Left cardiac atrium (tissue), 4 donors: ENCODE measurements around the gene TECPR1. TPM values are rescaled to one million over a fixed set of nuclear protein-coding genes. Genes with fewer than 3 reads are reported as not detected.

ENCODE experiments used
- ATAC-seq, 2 donors: fragments of 200-7000 bp; cut with Tn5 transposase; one replicate each; pipeline ENCODE4 v1.9.1; 2020; ENCODE audit warnings: mild to moderate bottlenecking in 2 of 2, moderate library complexity in 2 of 2
- DNase-seq: peaks from one replicate; pipeline ENCODE4 v3.0.0-alpha.2; 2020
- intact Hi-C, 2 donors: fragments of 100-400 bp; cut with DNase I; formaldehyde crosslinking; loops; one replicate each; pipeline versions ENCODE4 v1.14.1 to v1.15.1; 2022 to 2023
- total RNA-seq, 2 donors: library from RNA; stranded (reverse); fragmentation: NEBNext Ultra II Directional; extraction: Animal tissue kit (Norgen Biotek cat#: 25700); gene quantifications; one replicate each; pipeline ENCODE4 v1.2.1, GENCODE V29; 2021
- donor health status: DM: no; HTN: yes; CAD: no.
- donor health status: DM: no; HTN: yes; CAD: no; lungs with severe emphysema.
- donor health status: DM: yes; HTN: yes; CAD: no.
- donor health status: Dilated cardiomyopathy.

TECPR1 gene
- total RNA-seq, 2 donors from 2014 or later = 20.9 to 23.4 TPM

DNA sequence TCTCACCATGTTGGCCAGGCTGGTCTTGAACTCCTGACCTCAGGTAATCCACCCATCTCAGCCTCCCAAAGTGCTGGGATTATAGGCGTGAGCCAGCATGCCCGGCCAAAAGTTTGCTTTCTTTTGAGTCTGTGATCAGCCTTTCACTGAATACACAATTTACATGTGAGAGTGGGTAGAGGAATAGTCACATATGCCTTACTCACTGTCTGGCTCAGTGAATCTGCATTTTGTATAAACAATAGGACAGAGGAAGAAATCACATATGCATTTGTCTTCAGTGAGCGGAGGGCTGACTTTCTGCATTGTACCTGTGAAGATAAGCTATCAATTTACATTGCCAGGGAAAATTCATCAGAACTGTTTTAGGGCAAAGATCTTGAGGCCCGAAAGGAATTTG is 2.5 kb upstream of the TECPR1 start:
- intact Hi-C loops = loop anchor here in 1 of 2 donors (5.0 kb wide), 1 partner anchor 33 kb away; no protein-coding TSS in a partner anchor
- ATAC-seq = no peak
- DNase-seq = no peak

DNA sequence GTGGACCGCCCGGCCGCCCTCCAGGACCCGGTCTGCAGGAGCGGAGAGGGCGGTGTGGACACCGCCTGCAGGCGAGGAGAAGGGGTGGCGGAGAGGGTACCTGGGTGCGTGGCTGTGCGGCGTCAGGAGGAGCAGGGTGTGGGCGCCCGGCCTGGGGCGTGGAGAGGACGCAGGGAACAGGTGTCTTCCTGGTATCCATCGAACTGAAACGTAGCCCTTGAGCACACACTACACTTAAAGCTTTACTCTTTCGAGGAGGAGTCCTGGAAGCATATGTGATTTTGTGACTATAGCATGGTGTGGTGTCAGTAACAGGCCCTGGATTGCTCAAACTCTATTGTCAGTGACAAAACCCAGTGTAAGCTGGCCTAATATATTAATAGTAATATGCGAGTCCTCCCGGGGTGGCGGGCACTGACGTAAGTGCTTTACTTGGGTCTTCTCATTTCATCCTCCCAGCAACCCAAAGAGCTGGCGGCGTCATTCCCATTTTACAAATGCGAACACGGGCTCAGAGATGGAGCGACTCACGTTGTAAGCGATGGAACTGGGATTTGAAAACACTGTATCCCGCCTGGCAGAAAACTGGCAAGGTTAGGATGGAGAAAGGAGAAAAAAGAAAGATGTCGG is 508 bp upstream of the TECPR1 start:
- DNase-seq (no peak), ATAC-seq (peak in 1 of 2 donors; percentile 3)
- intact Hi-C loops = loop anchor here in 1 of 2 donors (5.0 kb wide), 1 partner anchor 35 kb away; no protein-coding TSS in a partner anchor

DNA sequence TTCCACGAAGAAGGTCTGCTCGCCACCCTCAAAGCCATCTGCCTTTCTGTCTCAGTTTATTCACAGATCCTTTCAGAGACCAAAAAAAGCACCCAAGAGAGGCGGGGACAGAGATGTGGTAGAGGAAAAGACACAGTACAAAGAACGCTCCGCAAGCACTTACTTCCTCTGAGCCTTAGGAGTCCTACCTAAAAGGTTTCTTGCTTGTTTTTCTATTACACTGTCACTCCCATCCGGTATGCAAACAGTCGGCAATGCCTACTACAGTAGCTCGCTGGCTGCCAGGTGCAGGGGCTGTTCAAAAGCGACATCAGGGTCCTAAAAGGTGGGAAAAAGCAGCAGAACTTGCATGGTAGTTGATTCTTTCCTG is 816 bp downstream of the TECPR1 start:
- DNase-seq (no peak), ATAC-seq (no peak)
- intact Hi-C loops = loop anchor here in 1 of 2 donors (5.0 kb wide), 1 partner anchor 36 kb away; no protein-coding TSS in a partner anchor

DNA sequence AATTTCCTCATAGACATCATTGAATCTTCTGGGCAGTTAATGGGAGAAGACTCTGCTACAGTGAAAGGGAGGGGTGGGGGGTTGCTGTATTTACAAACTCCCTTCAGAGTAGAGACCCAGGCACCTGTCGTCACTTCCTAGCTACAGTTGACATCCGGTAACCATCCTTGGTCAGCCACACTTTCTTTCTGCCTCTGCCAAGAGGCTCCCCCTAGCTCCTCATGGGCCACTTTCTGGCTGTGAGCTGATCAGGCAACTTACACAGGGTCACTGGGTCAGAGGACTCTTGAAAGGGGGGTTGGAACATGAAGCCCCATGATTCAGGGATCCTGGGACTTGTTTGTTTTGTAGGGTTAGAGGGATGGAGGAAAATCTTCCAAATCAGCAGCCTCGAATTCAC is 1.2 kb downstream of the TECPR1 start:
- ATAC-seq (no peak), DNase-seq (no peak)
- intact Hi-C loops = loop anchor here in 1 of 2 donors (5.0 kb wide), 1 partner anchor 37 kb away; no protein-coding TSS in a partner anchor

DNA sequence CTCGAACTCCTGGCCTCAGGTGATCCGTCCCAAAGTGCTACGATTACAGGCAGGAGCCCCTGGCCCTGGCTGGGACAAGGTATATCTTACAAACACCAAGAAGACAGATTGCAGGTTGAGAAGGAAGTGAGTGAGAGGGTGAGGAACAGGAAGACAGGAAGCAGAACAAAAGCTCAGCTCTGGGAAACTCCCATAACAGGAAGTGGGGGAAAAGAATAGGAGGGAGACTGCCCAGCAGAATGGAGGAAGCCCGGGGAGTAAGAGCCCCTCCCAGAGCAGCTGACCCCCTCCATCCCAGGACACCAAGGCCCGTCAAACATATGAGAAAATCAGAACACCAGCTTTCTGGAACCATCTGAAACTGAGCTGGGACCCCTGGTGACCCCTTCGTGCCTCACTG is 2.9 kb downstream of the TECPR1 start:
- ATAC-seq (peak in 1 of 2 donors; percentile 2), DNase-seq (no peak)
- intact Hi-C loops = no loop called here

DNA sequence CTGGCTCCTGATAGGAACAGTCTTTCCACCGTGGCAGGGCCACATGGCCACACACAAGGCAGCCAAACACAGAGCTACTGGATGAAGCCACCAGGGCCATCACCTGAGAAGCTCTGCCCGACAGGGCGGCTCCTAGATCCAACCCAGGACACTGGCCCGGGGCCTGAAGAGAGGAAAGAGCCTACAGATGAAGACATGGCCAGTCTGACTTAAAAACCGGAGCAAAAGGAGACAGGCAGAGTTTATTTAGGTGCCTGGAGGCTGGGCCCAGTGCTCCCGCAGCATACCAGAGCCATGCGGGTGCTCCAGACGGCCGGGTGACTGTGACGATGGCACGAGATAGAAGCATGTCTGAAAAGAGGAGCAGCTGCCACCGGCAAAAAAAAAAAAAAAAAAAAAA is 3.9 kb downstream of the TECPR1 start:
- ATAC-seq (no peak), DNase-seq (no peak)
- intact Hi-C loops = no loop called here

DNA sequence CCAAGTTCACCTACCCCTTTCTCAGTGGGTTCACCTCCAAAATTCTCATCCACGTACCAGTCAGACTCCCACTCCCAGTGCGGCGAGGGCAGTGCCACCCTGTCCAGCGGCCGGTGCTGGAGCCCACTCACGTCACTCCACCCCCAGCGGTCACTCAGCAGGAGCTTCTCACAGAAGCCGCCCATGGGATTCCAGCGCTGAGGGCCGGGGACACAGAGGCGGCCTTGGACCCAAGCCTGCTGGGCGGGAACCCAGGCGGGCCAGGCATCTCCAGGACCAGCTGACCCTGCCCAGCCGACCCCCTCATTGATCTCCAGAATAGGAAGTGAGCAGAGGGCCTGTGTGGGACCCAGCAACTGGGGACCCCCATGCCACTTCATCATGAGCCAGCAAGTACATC is 7.2 kb downstream of the TECPR1 start:
- DNase-seq = no peak

DNA sequence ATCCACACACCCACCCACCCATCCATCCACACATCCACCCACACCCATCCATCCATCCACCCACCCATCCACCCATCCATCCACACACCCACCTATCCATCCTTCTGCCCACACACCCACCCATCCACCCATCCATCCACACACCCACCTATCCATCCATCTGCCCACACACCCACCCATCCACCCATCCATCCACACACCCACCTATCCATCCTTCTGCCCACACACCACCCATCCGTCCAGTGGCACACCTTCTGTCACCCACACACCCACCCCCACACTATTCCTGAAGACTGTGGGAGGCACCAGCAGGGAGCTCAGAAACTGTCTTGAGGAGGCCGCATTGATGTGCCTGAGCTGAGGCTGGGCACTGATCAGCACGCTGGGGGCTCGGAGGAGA is 9.1 kb downstream of the TECPR1 start:
- intact Hi-C loops = loop anchor here in 1 of 2 donors (5.0 kb wide), 1 partner anchor 221 kb away; no protein-coding TSS in a partner anchor
- DNase-seq (no peak), ATAC-seq (no peak)

More for the DNA sequence above, 7.2 kb downstream of the TECPR1 start:
- no peak for ATAC-seq
- intact Hi-C loops = loop anchor here in 1 of 2 donors (5.0 kb wide), 1 partner anchor 223 kb away; no protein-coding TSS in a partner anchor

DNA sequence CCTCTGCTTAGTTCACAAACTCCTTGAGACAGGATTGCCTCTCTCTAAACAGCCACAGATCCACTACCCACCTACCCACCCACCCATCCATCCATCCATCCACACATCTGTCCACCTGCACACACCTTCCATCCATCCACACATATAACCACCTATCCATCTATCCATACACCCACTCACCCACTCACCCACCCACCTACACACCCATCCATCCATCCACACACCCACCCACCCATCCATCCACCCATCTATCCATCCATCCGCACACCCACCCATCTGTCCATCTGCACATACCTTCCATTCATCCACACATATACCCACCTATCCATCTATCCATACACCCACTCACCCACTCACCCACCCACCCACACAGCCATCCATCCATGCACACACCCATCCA is 9.7 kb downstream of the TECPR1 start:
- intact Hi-C loops = loop anchor here in 1 of 2 donors (5.0 kb wide), 1 partner anchor 220 kb away; no protein-coding TSS in a partner anchor
- ATAC-seq = no peak
- DNase-seq = no peak

DNA sequence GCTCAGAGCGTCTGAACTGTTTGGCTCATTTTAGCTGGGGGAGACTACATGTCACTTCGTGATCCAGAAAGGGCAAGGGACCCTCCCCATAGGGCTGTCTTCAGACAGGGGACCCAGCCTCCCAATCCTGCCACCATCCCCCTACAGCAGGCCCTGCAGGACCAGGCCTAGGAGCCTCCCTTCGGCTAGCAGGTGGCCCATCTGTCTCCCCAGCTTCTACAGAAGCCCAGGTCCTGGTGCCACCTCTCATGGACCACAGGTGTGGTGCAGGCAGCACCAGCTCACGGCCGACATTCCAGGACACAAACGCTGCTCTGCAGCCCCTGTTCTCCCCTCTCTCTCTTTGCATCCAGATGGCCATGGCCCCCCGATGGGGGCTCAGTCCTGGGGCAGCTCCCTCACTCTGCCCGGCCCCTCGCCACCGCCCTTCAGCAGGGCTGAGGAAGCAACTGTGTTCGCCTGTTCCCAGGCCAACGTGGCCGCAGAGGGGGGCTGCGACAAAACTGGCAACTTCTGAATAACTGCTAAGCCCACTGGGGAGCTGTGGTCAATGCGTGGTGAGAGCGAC is 10.3 kb downstream of the TECPR1 start:
- ATAC-seq = no peak
- DNase-seq = no peak
- intact Hi-C loops = loop anchor here in 1 of 2 donors (5.0 kb wide), 1 partner anchor 219 kb away; no protein-coding TSS in a partner anchor

DNA sequence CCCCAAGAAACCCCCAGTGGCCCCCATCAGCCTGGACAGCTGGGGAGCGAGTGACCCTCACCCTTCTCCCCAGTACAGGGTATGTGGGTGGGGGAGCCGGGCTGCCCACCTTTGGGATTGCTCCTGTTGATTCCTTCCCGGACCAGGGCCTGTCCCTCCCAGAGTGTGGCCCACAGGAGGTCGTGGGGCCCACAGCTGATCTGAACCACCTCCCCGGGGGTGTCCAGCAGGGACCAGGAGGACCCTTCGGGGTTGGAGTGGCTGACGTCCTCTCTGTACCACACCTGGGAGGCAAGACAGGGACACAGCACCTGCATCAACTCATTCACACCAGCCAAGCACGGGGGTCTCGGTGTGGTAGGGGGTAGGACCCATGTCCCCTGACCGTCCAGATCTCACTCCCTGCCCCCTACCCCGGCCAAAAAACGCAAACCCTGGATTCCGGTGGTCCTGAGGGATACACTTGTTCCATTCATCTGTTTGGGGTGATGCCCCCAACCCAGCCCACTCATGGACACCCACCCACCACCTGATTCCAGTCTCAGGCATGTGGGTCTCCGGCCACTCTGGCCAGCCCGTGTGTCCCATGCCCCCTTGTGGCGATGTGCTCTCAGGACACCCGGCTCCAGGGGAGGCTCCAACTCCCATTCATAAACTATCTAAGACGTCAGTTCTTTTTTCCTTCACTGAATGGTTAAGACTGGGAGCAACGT is 10.9 kb downstream of the TECPR1 start:
- peak; percentile 46 to 70 for ATAC-seq
- intact Hi-C loops = loop anchor here in 1 of 2 donors (5.0 kb wide), 1 partner anchor 219 kb away; no protein-coding TSS in a partner anchor

DNA sequence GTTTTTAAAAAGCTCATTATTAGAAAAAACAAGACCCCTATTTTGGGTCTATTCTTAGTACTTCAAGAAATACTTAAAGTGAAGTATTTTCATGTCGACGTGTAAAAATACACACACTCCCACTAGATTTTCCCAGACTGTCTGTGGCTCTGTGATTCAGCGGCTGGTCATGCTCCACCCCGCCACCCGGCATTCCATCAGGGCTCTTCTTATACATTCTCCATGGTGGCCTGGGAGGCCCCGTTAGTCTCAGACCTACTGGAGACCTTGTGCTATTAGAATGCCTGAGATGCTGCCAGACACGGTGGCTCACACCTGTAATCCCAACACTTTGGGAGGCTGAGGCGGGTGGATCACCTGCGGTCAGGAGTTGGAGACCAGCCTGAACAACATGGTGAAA is 13.1 kb downstream of the TECPR1 start:
- ATAC-seq (no peak), DNase-seq (no peak)
- intact Hi-C loops = no loop called here

More for the DNA sequence above, 10.9 kb downstream of the TECPR1 start:
- no peak for DNase-seq

DNA sequence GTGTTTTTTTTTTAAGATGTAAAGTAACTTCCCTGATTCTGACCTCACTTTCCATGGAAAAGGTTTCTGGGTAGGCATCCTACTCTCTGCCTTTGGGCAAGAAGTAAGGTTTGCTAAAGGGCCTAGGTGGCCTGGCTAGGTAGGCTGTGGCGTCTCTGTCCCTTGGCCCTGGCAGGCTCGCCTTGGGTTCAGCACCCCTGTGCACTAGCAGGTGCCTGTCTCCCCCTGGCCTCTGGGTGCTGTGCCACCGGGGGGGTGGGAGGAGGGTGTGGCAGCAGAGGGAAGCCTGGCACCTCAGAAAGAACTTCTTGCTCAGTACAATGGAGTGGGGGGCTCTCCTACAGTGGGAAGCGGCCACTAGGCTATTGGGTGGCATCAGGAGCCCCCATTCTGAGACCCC is 14.0 kb downstream of the TECPR1 start:
- DNase-seq = no peak
- intact Hi-C loops = no loop called here
- ATAC-seq = no peak

DNA sequence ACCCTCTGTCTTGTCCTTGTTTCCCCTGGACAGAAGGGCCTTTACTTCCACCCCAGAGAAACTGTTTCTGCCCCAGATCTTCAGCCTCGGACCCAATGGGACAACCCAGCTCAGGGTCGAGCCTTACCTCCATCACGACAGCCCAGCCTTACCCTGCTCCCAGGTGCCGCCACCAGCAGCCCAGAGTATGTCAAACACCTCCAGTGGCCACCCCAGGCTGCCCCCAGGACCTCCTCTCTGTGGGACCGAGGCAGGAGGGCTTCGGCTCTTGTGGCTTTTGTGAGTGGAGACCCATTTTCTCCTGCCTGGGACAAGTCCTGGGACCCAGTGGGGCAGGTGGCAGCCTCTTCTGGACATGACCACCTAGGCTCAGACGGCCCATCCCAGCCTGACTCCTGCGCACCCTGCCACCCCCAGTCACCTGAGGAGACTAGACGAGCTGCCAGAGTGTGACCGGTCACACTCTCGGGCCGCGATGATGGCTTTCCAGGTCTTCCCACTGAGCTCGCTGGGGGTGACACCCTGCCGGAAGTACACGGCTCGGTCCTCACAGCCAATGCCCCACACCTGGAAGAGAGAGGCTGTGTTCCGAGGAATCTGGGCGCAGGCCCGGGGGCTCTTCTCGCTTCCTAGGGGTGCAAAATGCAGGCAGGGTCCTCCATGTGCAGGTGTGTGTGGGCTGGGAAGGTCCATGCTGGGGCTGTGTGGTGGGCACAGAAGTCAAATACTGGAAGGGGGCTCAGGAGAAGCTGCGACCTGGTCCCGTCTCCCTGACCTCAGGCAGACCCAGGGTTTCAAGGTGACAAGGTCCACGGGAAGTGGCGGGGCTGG is 15.5 kb downstream of the TECPR1 start:
- intact Hi-C loops = no loop called here
- DNase-seq = no peak

DNA sequence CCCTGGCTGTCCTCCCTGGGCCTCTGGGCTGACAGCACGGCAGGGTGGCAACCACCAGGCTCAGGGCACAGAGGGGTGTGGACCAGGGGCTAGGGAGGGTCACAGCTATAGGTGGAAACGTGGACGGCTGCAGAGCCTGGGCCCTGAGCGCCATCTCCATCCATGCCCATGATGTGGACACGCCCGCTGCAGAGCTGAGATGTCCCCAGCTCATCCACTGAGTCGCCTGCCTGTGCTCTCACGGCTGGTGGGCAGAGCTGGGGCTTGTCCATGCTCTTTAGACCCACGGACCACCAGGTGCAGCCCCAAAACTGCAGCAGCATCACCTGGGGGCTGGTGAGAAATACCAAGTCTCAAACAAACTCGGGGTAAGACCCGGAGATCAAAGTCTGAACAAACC is 16.1 kb downstream of the TECPR1 start:
- DNase-seq (no peak), ATAC-seq (no peak)
- intact Hi-C loops = no loop called here

More for the DNA sequence above, 15.5 kb downstream of the TECPR1 start:
- ATAC-seq = no peak

DNA sequence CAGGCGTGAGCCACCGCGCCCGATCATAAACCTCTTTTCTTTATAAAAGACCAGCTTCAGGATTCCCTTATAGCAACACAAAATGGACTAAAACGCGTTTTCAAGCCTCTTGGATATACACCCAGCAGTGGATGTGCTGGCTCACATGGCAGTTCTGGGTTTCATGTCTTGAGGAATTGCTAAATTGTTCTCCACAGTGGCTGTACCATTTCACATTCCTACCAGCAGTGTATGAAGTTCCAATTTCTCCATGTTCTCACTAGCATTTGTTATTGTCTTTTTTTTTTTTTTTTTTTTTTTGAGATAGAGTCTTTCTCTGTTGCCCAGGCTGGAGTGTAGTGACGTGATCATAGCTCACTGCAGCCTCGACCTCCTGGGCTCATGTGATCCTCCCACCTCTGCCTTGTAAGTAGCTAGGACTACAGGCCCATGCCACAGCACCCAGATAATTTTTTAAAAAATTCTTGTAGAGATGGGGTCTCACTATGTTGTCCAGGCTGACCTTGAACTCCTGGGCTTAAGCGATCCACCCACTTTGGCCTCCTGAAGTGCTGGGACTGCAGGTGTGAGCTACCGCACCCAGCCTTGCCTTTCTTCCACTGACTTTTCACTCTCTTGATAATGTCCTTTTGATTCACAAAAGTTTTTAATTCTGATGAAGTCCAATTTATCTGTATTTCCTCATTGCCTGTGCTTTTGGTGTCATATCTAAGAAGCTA is 17.4 kb downstream of the TECPR1 start:
- DNase-seq = no peak
- intact Hi-C loops = no loop called here
- ATAC-seq = no peak

DNA sequence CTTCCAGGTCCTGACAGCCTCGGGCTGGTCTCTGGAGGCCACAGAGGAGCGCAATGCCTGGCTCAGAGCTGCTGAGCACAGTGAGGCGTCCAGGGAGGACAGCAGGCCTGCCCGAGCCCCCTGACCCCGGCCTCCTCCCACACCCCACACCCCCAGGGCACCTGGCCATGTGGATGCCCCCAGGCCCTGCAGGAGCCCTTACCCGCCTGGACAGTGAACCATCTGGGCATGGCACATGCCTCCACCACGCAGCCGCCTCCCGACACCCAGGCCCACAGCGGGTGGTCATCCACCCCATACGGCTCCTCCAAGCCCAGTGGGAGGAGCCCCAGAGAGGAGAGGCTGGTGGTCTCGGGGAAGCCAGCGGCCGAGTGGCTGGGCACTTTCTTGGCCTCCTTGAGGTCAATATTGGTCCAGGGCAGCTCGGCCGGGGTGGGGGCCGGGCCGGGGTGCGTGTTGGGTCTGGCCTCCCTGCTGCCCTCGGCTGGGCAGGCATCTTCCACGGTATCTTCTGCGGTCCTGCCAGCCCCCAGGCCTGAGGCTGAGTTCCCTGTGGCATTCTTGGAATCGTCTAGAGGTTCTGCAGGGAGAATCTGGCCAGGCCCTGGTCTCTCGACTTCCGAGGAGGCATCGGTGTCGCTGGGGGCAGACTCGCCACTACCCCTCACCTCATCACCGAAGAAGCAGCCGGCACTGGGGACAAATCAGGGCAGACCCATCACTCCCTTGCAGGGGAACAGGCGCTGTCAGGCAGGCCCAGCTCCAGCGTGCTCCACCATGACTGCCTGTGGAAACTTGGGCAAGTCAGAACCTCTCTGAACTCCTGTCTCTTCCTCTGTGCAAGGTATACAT is 18.6 kb downstream of the TECPR1 start:
- DNase-seq (no peak), ATAC-seq (no peak)
- intact Hi-C loops = no loop called here

DNA sequence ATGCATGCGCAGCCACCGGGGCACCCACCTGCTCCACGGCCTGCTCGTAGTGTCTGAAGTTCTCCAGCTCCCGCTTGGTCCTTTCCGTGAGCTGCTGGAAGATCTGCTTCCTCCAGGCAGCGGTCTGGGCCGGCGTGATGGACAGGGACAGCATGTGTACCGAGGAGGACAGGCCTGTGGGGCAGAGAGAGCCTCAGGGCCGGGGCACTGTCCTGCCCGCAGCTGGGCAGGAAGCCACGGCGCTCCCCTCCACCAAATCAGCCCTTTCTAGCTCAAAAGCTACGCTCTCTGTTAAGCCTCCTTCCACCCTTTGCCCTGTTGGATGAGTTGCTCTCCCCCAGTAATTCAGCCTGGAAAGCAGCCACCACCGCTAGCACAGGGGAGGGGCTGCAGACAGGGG is 19.2 kb downstream of the TECPR1 start:
- intact Hi-C loops = no loop called here
- DNase-seq (no peak), ATAC-seq (no peak)
